Left kidney (tissue), 8 donors: ENCODE measurements around the gene SLC4A7. TPM values are rescaled to one million over a fixed set of nuclear protein-coding genes. Genes with fewer than 3 reads are reported as not detected.
A peak's percentile ranks its signal among the peaks of the same experiment; 100 is the strongest.
"Not testable (repeated sequence)": the region's sequence is repeated elsewhere in the genome, so short reads cannot be mapped to it uniquely, and the experiment has no call there.

Experiments
- DNase-seq: peaks from one replicate; pipeline ENCODE4 v3.0.0-alpha.2; 2013
- long read RNA-seq, 8 donors: transcript quantifications; one replicate each; lab custom pipeline, GENCODE V29; 2026
- polyA plus RNA-seq: library from polyadenylated mRNA; unstranded; fragments of 120-200 nt; gene quantifications from one replicate; pipeline ENCODE4 v1.2.1, GENCODE V29; 2013; ENCODE audit not compliant: insufficient read length

The SLC4A7 gene
- 35.9 TPM for polyA plus RNA-seq
- long read RNA-seq, donor 1 = 0 reads
- long read RNA-seq, donor 2, partial matches to known transcripts = 0 of 1 reads
- long read RNA-seq, donor 2, other reads (novel, unspliced or antisense) = 0 of 1 reads
- long read RNA-seq, donor 3 = 0 reads
- long read RNA-seq, donor 4 = 0 reads
- long read RNA-seq, donor 5 = 0 reads
- long read RNA-seq, donor 6, partial matches to known transcripts = 0 of 1 reads
- long read RNA-seq, donor 6, other reads (novel, unspliced or antisense) = 0 of 1 reads
- long read RNA-seq, donor 7, partial matches to known transcripts = 0 of 1 reads
- long read RNA-seq, donor 7, other reads (novel, unspliced or antisense) = 0 of 1 reads
- long read RNA-seq, donor 8 = 0 reads

- DNase-seq = peak; percentile 93
Observed at GRCh38 chr3:27484015-27484844, at the start of gene SLC4A7. SLC4A7 (minus strand) TSS chr3:27484384; CDS start chr3:27484126, 258 bp downstream.

GRCh38 chr3:27533261-27533607 is 49.0 kb upstream of the SLC4A7 start:
- DNase-seq = no peak

GRCh38 chr3:27532426-27533260 is 48.5 kb upstream of the SLC4A7 start:
- peak; percentile 10 for DNase-seq

- not testable (repeated sequence) for DNase-seq
Observed at GRCh38 chr3:27531193-27531751, 47.1 kb upstream of the SLC4A7 start.

GRCh38 chr3:27528791-27529190 is 44.6 kb upstream of the SLC4A7 start:
- DNase-seq = no peak

GRCh38 chr3:27526614-27527315 is 42.6 kb upstream of the SLC4A7 start:
- no peak for DNase-seq

- DNase-seq = no peak
Observed at GRCh38 chr3:27521872-27522265, 37.7 kb upstream of the SLC4A7 start.

GRCh38 chr3:27521179-27521871 is 37.1 kb upstream of the SLC4A7 start:
- no peak for DNase-seq

GRCh38 chr3:27511724-27512422 is 27.7 kb upstream of the SLC4A7 start:
- DNase-seq = no peak

GRCh38 chr3:27509376-27509775 is 25.2 kb upstream of the SLC4A7 start:
- DNase-seq = no peak

GRCh38 chr3:27508424-27508823 is 24.2 kb upstream of the SLC4A7 start:
- DNase-seq = no peak

GRCh38 chr3:27507515-27508266 is 23.5 kb upstream of the SLC4A7 start:
- DNase-seq = no peak

- DNase-seq = no peak
Observed at GRCh38 chr3:27507111-27507510, 22.9 kb upstream of the SLC4A7 start.

GRCh38 chr3:27504749-27505148 is 20.6 kb upstream of the SLC4A7 start:
- no peak for DNase-seq

GRCh38 chr3:27503526-27503925 is 19.3 kb upstream of the SLC4A7 start:
- DNase-seq = no peak

- no peak for DNase-seq
Observed at GRCh38 chr3:27501759-27502158, 17.6 kb upstream of the SLC4A7 start.

- DNase-seq = no peak
Observed at GRCh38 chr3:27500986-27501385, 16.8 kb upstream of the SLC4A7 start.

GRCh38 chr3:27500035-27500434 is 15.9 kb upstream of the SLC4A7 start:
- DNase-seq = no peak

GRCh38 chr3:27494784-27495183 is 10.6 kb upstream of the SLC4A7 start:
- no peak for DNase-seq
